Gastrocnemius medialis (tissue), 4 donors: Measurements from ENCODE around the gene TMEM86B. TPM values are rescaled to one million over a fixed set of nuclear protein-coding genes. Genes with fewer than 3 reads are reported as not detected.
"Not testable (repeated sequence)": the region's sequence is repeated elsewhere in the genome, so short reads cannot be mapped to it uniquely, and the experiment has no call there.

Experiments used
- ATAC-seq, 2 donors: fragments of 150-250 bp; one replicate each; pipeline ENCODE4 v1.9.1; 2016
- DNase-seq, 2 donors: peaks; one replicate each; pipeline ENCODE4 v3.0.0-alpha.2; 2019
- H3K27ac ChIP-seq, 4 donors: fragments of 200-600 bp; sonication (generic); 1 replicate in 1 of 4; 2 replicates in 3 of 4; pipeline ENCODE4 v1.5.1; 2016 to 2018; ENCODE audit warnings: mild to moderate bottlenecking in 2 of 4, moderate library complexity in 1 of 4
- H3K27me3 ChIP-seq, 3 donors: fragments of 200-600 bp; sonication (generic) in 2 of 3; 1 replicate in 1 of 3; 2 replicates in 2 of 3; pipeline versions ENCODE4 v1.5.1 to v1.6.0; 2016 to 2019; ENCODE audit warnings: mild to moderate bottlenecking in 1 of 3, moderate library complexity in 1 of 3
- H3K36me3 ChIP-seq, 2 donors: fragments of 200-600 bp; sonication (generic) in 1 of 2; one replicate each; pipeline ENCODE4 v1.5.1; 2017 to 2018
- H3K4me1 ChIP-seq, 2 donors: fragments of 200-600 bp; sonication (generic) in 1 of 2; one replicate each; pipeline ENCODE4 v1.5.1; 2016 to 2017; ENCODE audit warnings: mild to moderate bottlenecking in 2 of 2
- H3K4me3 ChIP-seq, 4 donors: fragments of 200-600 bp; sonication (generic) in 3 of 4; 1 replicate in 1 of 4; 2 replicates in 3 of 4; pipeline ENCODE4 v1.5.1; 2016 to 2019; ENCODE audit warnings: mild to moderate bottlenecking in 2 of 4
- H3K9me3 ChIP-seq, 3 donors: fragments of 200-600 bp; sonication (generic) in 2 of 3; 1 replicate in 1 of 3; 2 replicates in 2 of 3; pipeline ENCODE4 v1.5.1; 2016 to 2019
- POLR2A ChIP-seq, 2 donors: fragments of 450-650 bp; IDR thresholded peaks; one replicate each; pipeline ENCODE4 v1.6.1; 2017; ENCODE audit warnings: antibody characterized with exemption in 2 of 2, mild to moderate bottlenecking in 2 of 2, moderate library complexity in 2 of 2
- in situ Hi-C, 4 donors: fragments of 200-750 bp; cut with MboI; loops; one replicate each; pipeline versions ENCODE4 v1.15.0 to v1.8.0; 2017; ENCODE audit warnings: low sequenced_read_pairs in 4 of 4
- intact Hi-C: fragments of 100-400 bp; cut with DNase I; formaldehyde crosslinking; loops from one replicate; pipeline ENCODE4 v1.15.1; 2023; ENCODE audit warnings: low total_unique reads
- total RNA-seq, 4 donors: library from RNA; depleted of rRNA; stranded (reverse); fragments of >200 nt; gene quantifications; one replicate each; pipeline versions ENCODE4 v1.1.0 to v1.2.3, GENCODE V29; 2016
- TF ChIP-seq, protein P1 (sequence below), 5 experiments: fragments of 450-650 bp in 3 of 5; fragments of 200-600 bp in 2 of 5; sonication (generic) in 2 of 5; IDR thresholded peaks in 4 of 5; conservative IDR thresholded peaks in 1 of 5; 1 replicate in 4 of 5; 2 replicates in 1 of 5; pipeline ENCODE4 v1.5.1; 2016 to 2019; ENCODE audit warnings: antibody characterized with exemption in 5 of 5, mild to moderate bottlenecking in 3 of 5, moderate library complexity in 3 of 5

TMEM86B gene
- total RNA-seq, 4 donors from 2014 or later, result 0.87 to 5.0 (median 1.7) TPM

DNA sequence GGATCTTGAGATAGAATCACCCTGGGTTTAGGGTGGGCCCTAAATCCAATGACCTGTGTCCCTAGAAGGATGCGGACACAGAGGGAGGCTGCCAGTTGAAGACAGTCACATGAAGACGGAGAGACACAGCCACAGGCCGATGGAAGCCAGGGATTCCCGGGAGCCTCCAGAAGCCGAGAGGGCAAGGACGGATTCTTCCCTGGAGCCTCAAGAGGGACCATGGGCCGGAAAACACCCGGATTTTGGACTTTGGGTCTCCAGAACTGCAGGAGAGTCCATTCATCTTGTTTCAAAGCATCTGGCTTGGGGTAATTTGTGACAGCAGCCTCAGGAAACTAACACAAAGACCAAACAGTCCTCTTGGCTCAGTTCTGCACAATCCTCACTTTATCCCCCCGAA is 2.3 kb downstream of the TMEM86B start:
- H3K4me3 ChIP-seq, result no peak overlapping the region
- no peak overlapping the region for H3K27ac ChIP-seq
- in situ Hi-C loops, result no loop called here
- DNase-seq, result no peak
- intact Hi-C loops, result no loop called here
- H3K36me3 ChIP-seq, result peaks cover 0 to 37% of the 10 kb centered on the region in 2 donors
- no peak for TF ChIP-seq POLR2A (IDR thresholded peaks at IDR 0.05)
- TF ChIP-seq, protein P1, sequence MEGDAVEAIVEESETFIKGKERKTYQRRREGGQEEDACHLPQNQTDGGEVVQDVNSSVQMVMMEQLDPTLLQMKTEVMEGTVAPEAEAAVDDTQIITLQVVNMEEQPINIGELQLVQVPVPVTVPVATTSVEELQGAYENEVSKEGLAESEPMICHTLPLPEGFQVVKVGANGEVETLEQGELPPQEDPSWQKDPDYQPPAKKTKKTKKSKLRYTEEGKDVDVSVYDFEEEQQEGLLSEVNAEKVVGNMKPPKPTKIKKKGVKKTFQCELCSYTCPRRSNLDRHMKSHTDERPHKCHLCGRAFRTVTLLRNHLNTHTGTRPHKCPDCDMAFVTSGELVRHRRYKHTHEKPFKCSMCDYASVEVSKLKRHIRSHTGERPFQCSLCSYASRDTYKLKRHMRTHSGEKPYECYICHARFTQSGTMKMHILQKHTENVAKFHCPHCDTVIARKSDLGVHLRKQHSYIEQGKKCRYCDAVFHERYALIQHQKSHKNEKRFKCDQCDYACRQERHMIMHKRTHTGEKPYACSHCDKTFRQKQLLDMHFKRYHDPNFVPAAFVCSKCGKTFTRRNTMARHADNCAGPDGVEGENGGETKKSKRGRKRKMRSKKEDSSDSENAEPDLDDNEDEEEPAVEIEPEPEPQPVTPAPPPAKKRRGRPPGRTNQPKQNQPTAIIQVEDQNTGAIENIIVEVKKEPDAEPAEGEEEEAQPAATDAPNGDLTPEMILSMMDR (IDR thresholded peaks at IDR 0.05 in 4 of 5, conservative IDR thresholded peaks at IDR 0.05 in 1 of 5), result no peak
- ATAC-seq, result no peak
- no peaks in the 10 kb centered on the region for H3K27me3 ChIP-seq
- H3K9me3 ChIP-seq, result no peaks in the 10 kb centered on the region
- no peaks in the 10 kb centered on the region for H3K4me1 ChIP-seq

DNA sequence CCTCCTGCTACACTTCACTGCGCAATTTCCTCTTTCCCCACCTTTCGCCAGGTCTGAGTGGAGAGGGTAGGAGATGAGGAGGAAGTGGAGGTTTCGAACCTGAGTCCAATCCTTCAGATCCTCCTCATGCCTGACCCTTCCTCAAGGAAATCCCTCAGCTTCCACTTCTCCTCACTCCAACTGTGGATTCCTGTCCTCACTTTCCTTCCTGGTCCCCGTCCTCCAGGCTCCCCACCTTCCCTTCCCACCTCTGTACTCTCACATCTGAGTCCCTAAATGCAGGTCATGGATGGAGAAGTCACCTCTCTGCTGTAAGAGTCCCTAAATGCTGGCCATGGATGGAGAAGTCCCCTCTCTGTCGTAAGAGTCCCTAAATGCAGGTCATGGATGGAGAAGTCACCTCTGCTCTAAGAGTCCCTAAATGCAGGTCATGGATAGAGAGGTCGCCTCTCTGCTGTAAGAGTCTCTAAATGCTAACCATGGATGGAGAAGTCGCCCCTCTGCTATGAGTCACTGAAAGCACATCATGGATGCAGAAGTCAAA is 3.1 kb downstream of the TMEM86B start:
- in situ Hi-C loops (no loop called here), intact Hi-C loops (no loop called here)
- H3K27me3 ChIP-seq, result no peaks in the 10 kb centered on the region
- no peaks in the 10 kb centered on the region for H3K9me3 ChIP-seq
- DNase-seq, result no peak
- peaks cover 0 to 29% of the 10 kb centered on the region in 2 donors for H3K36me3 ChIP-seq
- ATAC-seq, result no peak
- no peak overlapping the region for H3K4me3 ChIP-seq
- H3K27ac ChIP-seq, result no peak overlapping the region
- H3K4me1 ChIP-seq, result no peaks in the 10 kb centered on the region
- TF ChIP-seq, protein P1 (IDR thresholded peaks at IDR 0.05 in 4 of 5, conservative IDR thresholded peaks at IDR 0.05 in 1 of 5), result no peak

DNA sequence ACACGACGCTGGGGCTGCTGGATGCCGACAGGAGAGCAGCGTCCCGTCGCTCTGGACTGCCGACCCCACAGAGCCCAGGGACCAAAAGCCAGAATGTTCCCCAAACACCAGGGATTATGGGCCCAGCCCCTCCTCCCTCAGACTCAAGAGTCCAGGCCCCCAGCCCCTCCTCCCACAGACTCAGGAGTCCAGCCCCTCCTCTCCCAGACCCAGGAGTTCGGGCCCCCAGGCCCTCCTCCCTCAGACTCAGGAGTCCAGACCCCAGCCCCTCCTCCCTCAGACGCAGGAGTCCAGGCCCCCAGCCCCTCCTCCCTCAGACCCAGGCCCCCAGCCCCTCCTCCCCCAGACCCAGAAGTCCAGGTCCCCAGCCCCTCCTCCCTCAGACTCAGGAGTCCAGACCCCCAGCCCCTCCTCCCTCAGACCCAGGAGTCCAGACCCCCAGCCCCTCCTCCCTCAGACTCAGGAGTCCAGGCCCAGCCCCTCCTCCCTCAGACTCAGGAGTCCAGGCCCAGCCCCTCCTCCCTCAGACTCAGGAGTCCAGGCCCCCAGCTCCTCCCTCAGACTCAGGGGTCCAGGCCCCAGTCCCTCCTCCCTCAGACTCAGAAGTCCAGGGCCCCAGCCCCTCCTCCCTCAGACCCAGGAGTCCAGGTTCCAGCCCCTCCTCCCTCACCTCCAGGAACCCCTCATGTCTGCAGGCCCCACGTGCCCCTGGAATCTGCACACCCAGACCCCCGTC is 3.7 kb downstream of the TMEM86B start:
- H3K4me1 ChIP-seq, H3K27me3 ChIP-seq, H3K27ac ChIP-seq, DNase-seq, intact Hi-C loops, in situ Hi-C loops, H3K4me3 ChIP-seq, ATAC-seq, H3K9me3 ChIP-seq: not testable (repeated sequence)
- H3K36me3 ChIP-seq, result peaks cover 0 to 22% of the 10 kb centered on the region in 2 donors

DNA sequence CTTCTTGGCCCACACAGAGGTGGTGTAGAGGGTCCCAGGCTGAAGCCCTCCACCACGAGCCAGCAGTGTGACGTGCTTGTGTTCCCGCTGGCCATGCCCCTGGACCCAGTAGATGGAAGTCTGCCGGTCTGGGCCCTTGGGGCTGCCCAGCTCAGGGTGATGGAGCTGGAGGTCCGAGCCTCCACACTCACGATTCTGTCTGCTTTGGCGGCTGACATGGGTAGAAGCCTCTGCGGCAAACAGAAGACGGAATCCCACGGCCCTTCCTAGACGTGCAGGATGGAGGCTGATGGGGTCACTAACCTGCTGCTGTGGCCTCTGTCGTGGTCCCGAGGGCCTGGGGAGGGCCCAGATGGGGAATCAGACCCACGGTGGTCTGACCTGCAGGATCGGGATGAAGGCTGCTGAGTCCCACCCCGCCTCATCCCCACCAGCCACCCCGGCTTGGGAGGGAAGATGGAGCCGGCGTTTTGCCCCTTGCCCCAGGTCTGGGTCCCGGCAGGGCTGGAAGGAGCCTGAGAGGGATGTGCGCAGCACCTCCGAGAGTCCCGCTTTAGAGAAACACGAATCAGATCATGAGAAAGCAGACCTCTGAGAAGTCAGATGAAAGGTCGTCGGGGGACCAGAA is 4.4 kb downstream of the TMEM86B start:
- no peak overlapping the region for H3K4me3 ChIP-seq
- H3K9me3 ChIP-seq, result no peaks in the 10 kb centered on the region
- intact Hi-C loops, result no loop called here
- no peak overlapping the region for H3K27ac ChIP-seq
- DNase-seq (no peak), ATAC-seq (no peak)
- in situ Hi-C loops, result no loop called here
- H3K4me1 ChIP-seq, result no peaks in the 10 kb centered on the region
- H3K36me3 ChIP-seq, result peaks cover 0 to 16% of the 10 kb centered on the region in 2 donors
- H3K27me3 ChIP-seq, result no peaks in the 10 kb centered on the region
- TF ChIP-seq, protein P1 (IDR thresholded peaks at IDR 0.05 in 4 of 5, conservative IDR thresholded peaks at IDR 0.05 in 1 of 5), result no peak
- TF ChIP-seq POLR2A (IDR thresholded peaks at IDR 0.05), result no peak

DNA sequence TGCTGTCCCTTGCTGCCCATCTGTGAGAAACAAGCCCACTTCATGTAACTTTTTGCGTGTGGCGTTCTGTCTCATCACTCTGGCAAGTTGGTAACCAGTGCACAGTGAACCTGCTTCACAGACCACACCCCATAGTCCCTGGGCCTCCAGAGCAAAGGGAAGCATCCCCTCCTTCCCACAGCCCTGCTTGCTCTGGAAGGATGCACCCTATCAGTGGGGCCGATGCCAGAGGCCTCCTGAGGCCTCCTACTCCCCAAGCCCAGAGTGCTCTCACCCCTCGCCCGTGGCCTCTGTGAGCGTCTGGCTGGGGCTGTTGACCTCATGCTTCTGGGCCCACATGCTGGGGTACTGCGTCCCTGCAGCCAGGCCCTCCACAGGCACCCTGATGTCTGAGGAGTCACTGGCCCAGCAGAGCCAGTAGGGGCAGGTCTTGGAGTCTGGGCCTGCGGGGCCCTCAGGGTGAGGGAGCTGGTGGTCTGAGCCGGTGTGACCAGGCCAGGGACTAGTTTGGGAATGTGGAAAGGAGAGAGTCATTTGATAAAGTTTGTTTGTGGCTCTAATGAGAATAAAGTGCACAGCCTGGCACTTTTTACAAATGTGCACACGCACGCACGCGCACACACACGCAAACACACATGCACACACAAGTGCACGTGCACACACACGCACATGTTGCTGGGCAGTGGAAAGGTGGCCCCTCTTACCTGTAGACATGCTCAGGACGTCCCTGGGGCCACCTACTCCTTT is 5.1 kb downstream of the TMEM86B start:
- intact Hi-C loops, result no loop called here
- Histone ChIP-seq H3K27ac (no peak overlapping the region), H3K36me3 (peaks cover 0 to 9% of the 10 kb centered on the region in 2 donors), H3K4me1 (no peaks in the 10 kb centered on the region), H3K9me3 (no peaks in the 10 kb centered on the region), H3K4me3 (no peak overlapping the region), H3K27me3 (no peaks in the 10 kb centered on the region)
- no peak for ATAC-seq
- no peak for DNase-seq
- TF ChIP-seq, protein P1 (IDR thresholded peaks at IDR 0.05 in 4 of 5, conservative IDR thresholded peaks at IDR 0.05 in 1 of 5), result no peak
- no peak for TF ChIP-seq POLR2A (IDR thresholded peaks at IDR 0.05)
- in situ Hi-C loops, result no loop called here
